Keratinocyte (primary cell): ENCODE data around the gene CSNK1G2. TPM values are rescaled to one million over a fixed set of nuclear protein-coding genes. Genes with fewer than 3 reads are reported as not detected.

Experiments
- DNase-seq: peaks from one replicate; pipeline ENCODE4 v3.0.0-alpha.2; 2011; ENCODE audit warnings: low read depth, missing footprints, low spot score
- FAIRE-seq: peaks from 2 replicates; lab custom pipeline; 2011; peaks lifted over from hg19 to GRCh38; lab: Jason Lieb, UNC
- H2AFZ ChIP-seq: 2 replicates; pipeline ENCODE4 v1.6.0; 2012; ENCODE audit warnings: low read length, control low read depth, inconsistent platforms; ENCODE audit not compliant: control insufficient read depth
- H3K27ac ChIP-seq: 2 replicates; pipeline ENCODE4 v1.5.1; 2011; ENCODE audit warnings: low read length; ENCODE audit not compliant: control insufficient read depth, insufficient read depth
- H3K27me3 ChIP-seq: 3 replicates; pipeline ENCODE4 v1.6.0; 2011; ENCODE audit warnings: low read length; ENCODE audit not compliant: control insufficient read depth, insufficient read depth; ENCODE audit errors: extremely low read depth
- H3K36me3 ChIP-seq, 2 experiments: 2 replicates in 1 of 2; 3 replicates in 1 of 2; pipeline ENCODE4 v1.5.1; 2011; ENCODE audit warnings: low read length in 2 of 2, mild to moderate bottlenecking in 1 of 2; ENCODE audit not compliant: control insufficient read depth in 2 of 2, insufficient read depth in 2 of 2; ENCODE audit errors: extremely low read depth in 1 of 2
- H3K4me1 ChIP-seq: 3 replicates; pipeline ENCODE4 v1.5.1; 2011; ENCODE audit warnings: low read length; ENCODE audit not compliant: control insufficient read depth, insufficient read depth; ENCODE audit errors: extremely low read depth
- H3K4me2 ChIP-seq: 3 replicates; pipeline ENCODE4 v1.6.0; 2011; ENCODE audit warnings: low read depth, low read length; ENCODE audit not compliant: control insufficient read depth, insufficient read depth; ENCODE audit errors: extremely low read depth
- H3K4me3 ChIP-seq, 3 experiments: fragments of 200-600 bp in 1 of 3; sonication (generic) in 1 of 3; 2 replicates in 2 of 3; 3 replicates in 1 of 3; pipeline ENCODE4 v1.5.1; 2011 to 2016; ENCODE audit warnings: low read length in 3 of 3, mild to moderate bottlenecking in 3 of 3, control low read depth in 2 of 3, inconsistent platforms in 1 of 3, low read depth in 1 of 3, mixed read lengths in 1 of 3, mixed run types in 1 of 3, moderate library complexity in 1 of 3; ENCODE audit not compliant: control insufficient read depth in 2 of 3, insufficient read depth in 2 of 3; ENCODE audit errors: extremely low read depth in 1 of 3
- H3K79me2 ChIP-seq: 2 replicates; pipeline ENCODE4 v1.6.0; 2012; ENCODE audit warnings: low read length; ENCODE audit not compliant: control insufficient read depth, insufficient read depth
- H3K9ac ChIP-seq: 3 replicates; pipeline ENCODE4 v1.6.0; 2011; ENCODE audit warnings: low read length; ENCODE audit not compliant: control insufficient read depth, insufficient read depth; ENCODE audit errors: extremely low read depth
- H3K9me1 ChIP-seq: 3 replicates; pipeline ENCODE4 v1.6.0; 2011; ENCODE audit warnings: low read length; ENCODE audit not compliant: control insufficient read depth, insufficient read depth; ENCODE audit errors: extremely low read depth
- H3K9me3 ChIP-seq: 2 replicates; pipeline ENCODE4 v1.5.1; 2012; ENCODE audit warnings: low read depth, low read length; ENCODE audit not compliant: control insufficient read depth
- H4K20me1 ChIP-seq: 3 replicates; pipeline ENCODE4 v1.6.0; 2011; ENCODE audit warnings: low read length; ENCODE audit not compliant: control insufficient read depth, insufficient read depth; ENCODE audit errors: extremely low read depth
- CTCF ChIP-seq, 3 experiments: IDR thresholded peaks in 1 of 3; conservative IDR thresholded peaks in 1 of 3; optimal IDR thresholded peaks in 1 of 3; 2 replicates in 2 of 3; 3 replicates in 1 of 3; pipeline versions ENCODE3 to v1.5.1; 2011; ENCODE audit warnings: low read length in 3 of 3, mild to moderate bottlenecking in 3 of 3, moderate library complexity in 2 of 3, control low read depth in 1 of 3, inconsistent platforms in 1 of 3; ENCODE audit not compliant: insufficient read depth in 2 of 3; ENCODE audit errors: extremely low read depth in 1 of 3
- EZH2 ChIP-seq: IDR thresholded peaks from one replicate; pipeline ENCODE4 v1.6.1; 2012; ENCODE audit warnings: inconsistent platforms, mild to moderate bottlenecking, low read length, moderate library complexity
- dilution Hi-C: fragments of 300-500 bp; cut with MboI; formaldehyde crosslinking; loops from one replicate; pipeline ENCODE4 v1.7.0; 2020; ENCODE audit warnings: low sequenced_read_pairs; ENCODE audit not compliant: extremely low pct_ligation_motif_present
- polyA plus RNA-seq, 5 experiments: library from polyadenylated mRNA; depleted of rRNA in 3 of 5; stranded (reverse) in 3 of 5; stranded (forward) in 1 of 5; unstranded in 1 of 5; fragments of >200 nt; gene quantifications; 1 replicate in 1 of 5; 2 replicates in 3 of 5; 3 replicates in 1 of 5; pipeline versions ENCODE4 v1.2.1 to v1.2.3, GENCODE V29; 2011 to 2012; ENCODE audit warnings: missing spikeins in 2 of 5, low read depth in 1 of 5, low replicate concordance in 1 of 5

CSNK1G2 gene
- polyA plus RNA-seq, 1 donor (not counting 4 experiments of a cell fraction or from before 2014, with no cell fraction given), result 34.9 TPM

DNA sequence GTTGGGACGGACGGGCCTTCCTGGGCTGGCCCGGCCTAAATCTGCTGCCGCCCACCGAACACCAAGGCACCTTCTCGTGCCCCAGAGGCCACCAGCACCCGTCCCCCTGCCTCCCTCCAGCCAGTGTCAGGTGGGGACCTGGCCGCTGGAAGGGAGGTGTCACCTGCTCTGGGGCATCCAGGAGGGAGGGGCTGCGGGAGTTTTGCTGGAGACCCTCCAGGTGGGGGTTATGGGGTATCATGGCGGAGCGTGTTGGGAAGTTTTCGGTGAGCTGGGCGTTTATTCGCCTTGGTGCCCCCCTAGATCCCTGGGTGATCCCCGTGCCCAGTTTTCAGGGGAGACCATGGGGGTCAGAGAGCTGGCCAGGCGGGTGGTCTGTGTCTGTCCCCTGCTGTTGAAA, 9.7 kb downstream of the CSNK1G2 start:
- peaks cover 87% of the 10 kb centered on the region for H3K79me2 ChIP-seq
- H4K20me1 ChIP-seq, result peaks cover 42% of the 10 kb centered on the region
- H3K9ac ChIP-seq, result no peak overlapping the region
- peaks cover 3% of the 10 kb centered on the region for H3K4me1 ChIP-seq
- H3K27ac ChIP-seq, result no peak overlapping the region
- H3K27me3 ChIP-seq, result no peaks in the 10 kb centered on the region
- H2AFZ ChIP-seq, result no peak overlapping the region
- H3K9me3 ChIP-seq, result no peaks in the 10 kb centered on the region
- DNase-seq (no peak), FAIRE-seq (no peak)
- H3K9me1 ChIP-seq, result peaks cover 3% of the 10 kb centered on the region
- H3K4me3 ChIP-seq, result no peak overlapping the region
- TF ChIP-seq CTCF (optimal IDR thresholded peaks at IDR 0.05 in 1 of 3, IDR thresholded peaks at IDR 0.05 in 1 of 3, conservative IDR thresholded peaks at IDR 0.05 in 1 of 3; ENCODE audit: extremely low read depth in 1 of 3, insufficient read depth in 2 of 3, low read length in 3 of 3) (no peak), EZH2 (no peak)
- H3K36me3 ChIP-seq, result peaks cover 13 to 18% of the 10 kb centered on the region in 2 experiments
- dilution Hi-C loops, result no loop called here
- no peak overlapping the region for H3K4me2 ChIP-seq

- Histone ChIP-seq H3K4me1 (peaks cover 2% of the 10 kb centered on the region), H3K9me1 (peaks cover 3% of the 10 kb centered on the region), H4K20me1 (peaks cover 45% of the 10 kb centered on the region), H3K4me3 (no peak overlapping the region), H2AFZ (no peak overlapping the region), H3K27me3 (no peaks in the 10 kb centered on the region), H3K27ac (no peak overlapping the region), H3K9ac (no peak overlapping the region), H3K9me3 (no peaks in the 10 kb centered on the region), H3K79me2 (peaks cover 93% of the 10 kb centered on the region), H3K4me2 (no peak overlapping the region), H3K36me3 (peaks cover 18 to 19% of the 10 kb centered on the region in 2 experiments)
- dilution Hi-C loops, result no loop called here
- DNase-seq (no peak), FAIRE-seq (no peak)
- TF ChIP-seq EZH2, result no peak
- no peak for TF ChIP-seq CTCF (optimal IDR thresholded peaks at IDR 0.05 in 1 of 3, IDR thresholded peaks at IDR 0.05 in 1 of 3, conservative IDR thresholded peaks at IDR 0.05 in 1 of 3; ENCODE audit: extremely low read depth in 1 of 3, insufficient read depth in 2 of 3, low read length in 3 of 3)
These were observed 11.7 kb downstream of the CSNK1G2 start for GRCh38 chr19:1952635-1953034.
